A549 (cell line): Measurements from ENCODE around the gene PTPN14. TPM values are rescaled to one million over a fixed set of nuclear protein-coding genes. Genes with fewer than 3 reads are reported as not detected.
A peak's percentile ranks its signal among the peaks of the same experiment; 100 is the strongest.

Source experiments
- ATAC-seq, 2 experiments: fragments of 200-7000 bp in 1 of 2; fragments of >200 bp in 1 of 2; cut with Nextera tagmentation in 1 of 2; cut with Tn5 transposase in 1 of 2; 3 replicates each; pipeline versions ENCODE4 v1.8.0 to v1.9.1; 2018 to 2020; ENCODE audit warnings: mild to moderate bottlenecking in 1 of 2, moderate library complexity in 1 of 2
- CTCF ChIA-PET: fragments of 300-600 bp; sonication (Branson Sonifier 250); formaldehyde crosslinking; extraction: SDS; loops from one replicate; lab custom pipeline; 2021; ENCODE audit warnings: antibody characterized with exemption, inconsistent platforms; lab: Yijun Ruan, JAX
- POLR2A ChIA-PET: fragments of 350-600 bp; formaldehyde crosslinking; extraction: SDS; loops from one replicate; lab custom pipeline; 2021; ENCODE audit warnings: antibody characterized with exemption, inconsistent platforms; lab: Yijun Ruan, JAX
- DNase-seq, 2 experiments: peaks; one replicate each; pipeline versions ENCODE4 v3.0.0 to v3.0.0-alpha.2; 2011 to 2016; ENCODE audit warnings: low read depth in 1 of 2, low spot score in 1 of 2
- FAIRE-seq: peaks from 2 replicates; lab custom pipeline; 2011; peaks lifted over from hg19 to GRCh38; lab: Jason Lieb, UNC
- H3K27ac ChIP-seq, 2 experiments: fragments of >200 bp; sonication (Bioruptor Twin); formaldehyde crosslinking; 3 replicates each; pipeline ENCODE4 v1.5.1; 2016 to 2017
- H3K4me1 ChIP-seq: fragments of >200 bp; sonication (Bioruptor Twin); formaldehyde crosslinking; 3 replicates; pipeline ENCODE4 v1.6.1; 2016
- H3K4me2 ChIP-seq: fragments of >200 bp; sonication (Bioruptor Twin); formaldehyde crosslinking; 3 replicates; pipeline ENCODE4 v1.6.1; 2016
- H3K4me3 ChIP-seq: fragments of >200 bp; sonication (Bioruptor Twin); formaldehyde crosslinking; 3 replicates; pipeline ENCODE4 v1.5.1; 2016
- H3K9me3 ChIP-seq: fragments of >200 bp; sonication (Bioruptor Twin); formaldehyde crosslinking; 3 replicates; pipeline ENCODE4 v1.6.1; 2016
- BCL3 ChIP-seq: fragments of >200 bp; sonication (Bioruptor Twin); formaldehyde crosslinking; IDR thresholded peaks from 3 replicates; pipeline ENCODE4 v1.6.1; 2016
- CBX2 ChIP-seq: fragments of 200-600 bp; sonication (generic); IDR thresholded peaks from 2 replicates; pipeline ENCODE4 v1.6.1; 2016; ENCODE audit warnings: low read depth, mild to moderate bottlenecking, borderline replicate concordance
- CEBPB ChIP-seq, 2 experiments: fragments of >200 bp in 1 of 2; sonication (Bioruptor Twin) in 1 of 2; formaldehyde crosslinking in 1 of 2; IDR thresholded peaks; 2 replicates each; pipeline ENCODE4 v1.6.1; 2012 to 2016
- CHD4 ChIP-seq: fragments of 200-600 bp; sonication (generic); IDR thresholded peaks from 2 replicates; pipeline ENCODE4 v1.6.1; 2016; ENCODE audit warnings: antibody characterized with exemption, mild to moderate bottlenecking, borderline replicate concordance
- CTCF ChIP-seq: fragments of >200 bp; sonication (Bioruptor Twin); formaldehyde crosslinking; IDR thresholded peaks from 3 replicates; pipeline ENCODE4 v1.5.1; 2016
- E2F6 ChIP-seq: IDR thresholded peaks from 2 replicates; pipeline ENCODE4 v1.6.1; 2012; ENCODE audit warnings: low read depth, borderline replicate concordance
- EHMT2 ChIP-seq: fragments of 200-600 bp; sonication (generic); IDR thresholded peaks from 2 replicates; pipeline ENCODE4 v1.6.1; 2016; ENCODE audit warnings: antibody characterized with exemption, low read depth, mild to moderate bottlenecking, moderate library complexity
- FOSB ChIP-seq: fragments of 250-450 bp; sonication (Bioruptor Pico); IDR thresholded peaks from 2 replicates; pipeline ENCODE4 v1.5.0; 2020; ENCODE audit warnings: mild to moderate bottlenecking, moderate library complexity
- FOXS1 ChIP-seq: fragments of 250-450 bp; sonication (Bioruptor Pico); IDR thresholded peaks from 2 replicates; pipeline ENCODE4 v1.5.0; 2020; ENCODE audit warnings: mild to moderate bottlenecking, moderate library complexity
- HDAC2 ChIP-seq: fragments of 200-600 bp; sonication (generic); IDR thresholded peaks from 2 replicates; pipeline ENCODE4 v1.6.1; 2016
- HES2 ChIP-seq: fragments of >200 bp; sonication (Bioruptor Twin); formaldehyde crosslinking; IDR thresholded peaks from 2 replicates; pipeline ENCODE4 v1.6.1; 2016
- HMGXB4 ChIP-seq: fragments of 250-450 bp; sonication (Bioruptor Pico); IDR thresholded peaks from 2 replicates; pipeline ENCODE4 v1.5.0; 2021; ENCODE audit warnings: mild to moderate bottlenecking, moderate library complexity, borderline replicate concordance
- HOXB13 ChIP-seq: fragments of 250-450 bp; sonication (Bioruptor Pico); IDR thresholded peaks from 2 replicates; pipeline ENCODE4 v1.5.0; 2020; ENCODE audit warnings: low read depth, mild to moderate bottlenecking, moderate library complexity
- JUN ChIP-seq, 2 experiments: fragments of >200 bp; sonication (Bioruptor Twin); formaldehyde crosslinking; IDR thresholded peaks; 2 replicates in 1 of 2; 3 replicates in 1 of 2; pipeline ENCODE4 v1.6.1; 2016 to 2017
- JUNB ChIP-seq: fragments of >200 bp; sonication (Bioruptor Twin); formaldehyde crosslinking; IDR thresholded peaks from 2 replicates; pipeline ENCODE4 v1.6.1; 2016
- NPAS2 ChIP-seq: fragments of 250-450 bp; sonication (Bioruptor Pico); IDR thresholded peaks from 2 replicates; pipeline ENCODE4 v1.8.0; 2022; ENCODE audit warnings: mild to moderate bottlenecking, moderate library complexity, borderline replicate concordance
- PBX3 ChIP-seq: IDR thresholded peaks from 2 replicates; pipeline ENCODE4 v1.6.1; 2012
- PHF8 ChIP-seq: fragments of 200-600 bp; sonication (generic); IDR thresholded peaks from 2 replicates; pipeline ENCODE4 v1.6.1; 2016; ENCODE audit warnings: low read depth, mild to moderate bottlenecking, antibody characterized with exemption, moderate library complexity, borderline replicate concordance
- POLR2A ChIP-seq: IDR thresholded peaks from 2 replicates; pipeline ENCODE4 v1.6.1; 2012; ENCODE audit warnings: mild to moderate bottlenecking, low read length
- RARB ChIP-seq: fragments of 250-450 bp; sonication (Bioruptor Pico); IDR thresholded peaks from 2 replicates; pipeline ENCODE4 v1.8.0; 2021; ENCODE audit warnings: mild to moderate bottlenecking, moderate library complexity
- RCOR1 ChIP-seq: fragments of 150-350 bp; IDR thresholded peaks from 2 replicates; pipeline ENCODE4 v1.6.1; 2014; ENCODE audit warnings: antibody characterized with exemption, low read length, low read depth
- USF2 ChIP-seq: fragments of 450-650 bp; IDR thresholded peaks from 2 replicates; pipeline ENCODE4 v1.6.1; 2014; ENCODE audit warnings: antibody characterized with exemption
- ZC3H11A ChIP-seq: fragments of 450-650 bp; IDR thresholded peaks from 2 replicates; pipeline ENCODE4 v1.6.1; 2014; ENCODE audit warnings: antibody characterized with exemption, mild to moderate bottlenecking
- WGBS: methylation state at CpG from one replicate; pipeline ENCODE4 v1.1.6; 2017; ENCODE audit errors: missing lambda C conversion rate; 5-methylcytosine and 5-hydroxymethylcytosine counted together
- polyA plus RNA-seq, 4 experiments: library from polyadenylated mRNA; depleted of rRNA in 3 of 4; stranded (reverse); fragments of >200 nt; fragmentation: RNase III in 1 of 4; extraction: RNeasy Plus Mini Kit Qiagen cat#74134 plus additional on column Dnase treatment in 1 of 4; gene quantifications; 2 replicates in 3 of 4; 3 replicates in 1 of 4; pipeline ENCODE4 v1.2.3, GENCODE V29; 2011 to 2017

The PTPN14 gene
- polyA plus RNA-seq, 2 of the 4 experiments (the other 2 are of a cell fraction) = 9.2 to 10.0 TPM

- H3K4me2 ChIP-seq = peak overlapping the region; percentile 73
- FAIRE-seq (peak; percentile 36), ATAC-seq (peak; percentile 30 to 60), DNase-seq (peak; percentile 59 to 78)
- CTCF ChIA-PET = interaction anchor here (0.7 to 8.5 kb wide), 16 partner anchors 9 to 219 kb away, joined by 3 to 116 read pairs (median 4); no protein-coding TSS in a partner anchor
- H3K4me3 ChIP-seq = peak overlapping the region; percentile 85
- TF ChIP-seq POLR2A (peak; percentile 19; the same call in 1 of the 2 replicates), HOXB13 (CRISPR knock-in tag) (peak; percentile 13; the same call in 1 of the 2 replicates), FOXS1 (CRISPR knock-in tag) (no peak)
- peak overlapping the region; percentile 93 to 97 for H3K27ac ChIP-seq
- 2% methylated on average over 15 of the region's 15 CpGs for WGBS
- peaks cover 40% of the 10 kb centered on the region for H3K4me1 ChIP-seq
- no peaks in the 10 kb centered on the region for H3K9me3 ChIP-seq
- POLR2A ChIA-PET = interaction anchor here (0.9 to 2.3 kb wide), 13 partner anchors 13 to 130 kb away, joined by 3 to 14 read pairs (median 5); no protein-coding TSS in a partner anchor
These were observed 789 bp upstream of the PTPN14 start for GRCh38 chr1:214552174-214552608.

- peak; percentile 61 to 66 for ATAC-seq
- TF ChIP-seq PHF8 (peak; percentile 60; the same call in 1 of the 2 replicates), HES2 (no peak), HMGXB4 (CRISPR knock-in tag) (no peak), POLR2A (0 out of 2 replicates have a peak, but pooled peaks have one; percentile 3), CEBPB (IDR thresholded peaks at IDR 0.05) (no peak), CBX2 (no peak), CHD4 (no peak), JUN (IDR thresholded peaks at IDR 0.05) (no peak), JUNB (no peak), PBX3 (no peak), ZC3H11A (no peak), FOXS1 (CRISPR knock-in tag) (no peak), E2F6 (no peak), RARB (no peak)
- TF ChIP-seq, all 56 proteins: peak for 2
- Histone ChIP-seq H3K9me3 (no peaks in the 10 kb centered on the region), H3K4me3 (peak overlapping the region; percentile 85), H3K27ac (peak overlapping the region; percentile 93 to 97), H3K4me1 (peaks cover 49% of the 10 kb centered on the region), H3K4me2 (peak overlapping the region; percentile 84)
- 1% methylated on average over 17 of the region's 57 CpGs for WGBS
- POLR2A ChIA-PET = interaction anchor here (0.7 to 2.3 kb wide), 11 partner anchors 15 to 123 kb away, joined by 3 to 14 read pairs (median 5); partner anchors contain the start of gene CENPF
- DNase-seq = peak in 1 of 2 experiments; percentile 70
- CTCF ChIA-PET = interaction anchor here (0.6 to 8.5 kb wide), 16 partner anchors 8 to 337 kb away, joined by 3 to 116 read pairs (median 4); no protein-coding TSS in a partner anchor
- FAIRE-seq = no peak
These were observed 456 bp downstream of the PTPN14 start for GRCh38 chr1:214550857-214551435.

- WGBS = 24% methylated on average over 24 of the region's 24 CpGs
- peak overlapping the region; percentile 93 to 97 for H3K27ac ChIP-seq
- peak overlapping the region; percentile 85 for H3K4me3 ChIP-seq
- POLR2A ChIA-PET = interaction anchor here (0.6 to 2.3 kb wide), 6 partner anchors 16 to 123 kb away, joined by 3 to 12 read pairs (median 4); no protein-coding TSS in a partner anchor
- peaks cover 49% of the 10 kb centered on the region for H3K4me1 ChIP-seq
- FAIRE-seq (peak; percentile 56), DNase-seq (peak; percentile 39 to 40), ATAC-seq (peak; percentile 27 to 55)
- CTCF ChIA-PET = interaction anchor here (0.7 to 8.5 kb wide), 12 partner anchors 9 to 336 kb away, joined by 3 to 116 read pairs (median 4); no protein-coding TSS in a partner anchor
- H3K9me3 ChIP-seq = no peaks in the 10 kb centered on the region
- H3K4me2 ChIP-seq = peak overlapping the region; percentile 84
- no peak for TF ChIP-seq RCOR1
- TF ChIP-seq EHMT2 = no peak
- TF ChIP-seq HDAC2 = no peak
- TF ChIP-seq NPAS2 (CRISPR knock-in tag) = no peak
- no peak for TF ChIP-seq FOSB
- TF ChIP-seq CTCF = peak; percentile 17; the same call in 1 of the 3 replicates
- TF ChIP-seq BCL3 = no peak
- peak; percentile 33 for TF ChIP-seq USF2
These were observed 1.2 kb downstream of the PTPN14 start for GRCh38 chr1:214550013-214550856.
